Activated CD4-positive, CD25-positive, alpha-beta regulatory T cell treated with anti-CD3 and anti-CD28 coated beads, Interleukin-2, amount 50 U/mL, for 72 hours (primary cell): ENCODE measurements around the gene ANGEL1.

Source experiments
- DNase-seq: peaks from one replicate; pipeline ENCODE4 v3.0.0; 2021

ANGEL1 gene

DNA sequence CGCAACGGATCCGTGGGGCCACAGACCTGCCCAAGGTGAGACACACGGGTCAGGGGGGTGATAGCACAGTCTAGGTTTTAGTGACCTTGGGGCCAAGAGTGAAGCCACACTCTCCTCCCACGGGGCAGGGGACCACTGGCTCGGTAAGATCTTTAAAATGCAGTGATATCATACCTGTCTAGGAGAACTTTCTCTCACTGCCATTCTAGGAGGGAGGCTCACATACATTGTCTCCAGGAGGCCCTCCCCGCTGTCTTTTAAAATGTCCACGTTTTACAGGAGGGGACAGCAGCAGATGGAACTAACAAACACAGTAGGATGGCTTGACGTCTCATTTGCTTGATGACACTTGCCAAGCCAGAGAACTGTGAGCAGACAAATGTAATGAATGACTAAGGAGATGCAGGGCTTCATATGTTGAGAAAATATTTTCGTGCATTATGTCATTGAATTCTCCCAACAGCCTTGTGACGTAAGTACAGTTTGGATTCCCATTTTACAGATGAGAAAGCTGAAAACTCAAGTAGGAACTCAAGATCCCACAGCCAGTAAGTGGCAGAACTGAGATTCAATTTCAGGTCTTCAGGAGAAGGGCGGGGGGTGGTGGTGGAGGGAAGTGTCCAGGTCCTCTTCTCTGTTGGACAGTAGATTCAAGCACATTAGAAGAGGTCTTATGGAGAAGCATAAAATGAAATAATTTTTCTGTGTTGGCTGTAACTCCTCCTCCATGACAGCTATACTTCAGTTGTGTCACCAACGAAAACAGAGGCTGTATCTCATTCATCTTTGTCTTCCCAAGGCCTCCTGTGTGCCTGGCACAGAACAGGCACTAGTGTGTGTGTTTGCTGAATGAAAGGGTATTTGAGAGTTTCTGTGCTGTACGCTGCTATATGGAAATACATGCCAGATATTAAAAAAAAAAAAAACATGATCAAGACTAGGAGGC is 49.3 kb downstream of the ANGEL1 start:
- DNase-seq: no peak

DNA sequence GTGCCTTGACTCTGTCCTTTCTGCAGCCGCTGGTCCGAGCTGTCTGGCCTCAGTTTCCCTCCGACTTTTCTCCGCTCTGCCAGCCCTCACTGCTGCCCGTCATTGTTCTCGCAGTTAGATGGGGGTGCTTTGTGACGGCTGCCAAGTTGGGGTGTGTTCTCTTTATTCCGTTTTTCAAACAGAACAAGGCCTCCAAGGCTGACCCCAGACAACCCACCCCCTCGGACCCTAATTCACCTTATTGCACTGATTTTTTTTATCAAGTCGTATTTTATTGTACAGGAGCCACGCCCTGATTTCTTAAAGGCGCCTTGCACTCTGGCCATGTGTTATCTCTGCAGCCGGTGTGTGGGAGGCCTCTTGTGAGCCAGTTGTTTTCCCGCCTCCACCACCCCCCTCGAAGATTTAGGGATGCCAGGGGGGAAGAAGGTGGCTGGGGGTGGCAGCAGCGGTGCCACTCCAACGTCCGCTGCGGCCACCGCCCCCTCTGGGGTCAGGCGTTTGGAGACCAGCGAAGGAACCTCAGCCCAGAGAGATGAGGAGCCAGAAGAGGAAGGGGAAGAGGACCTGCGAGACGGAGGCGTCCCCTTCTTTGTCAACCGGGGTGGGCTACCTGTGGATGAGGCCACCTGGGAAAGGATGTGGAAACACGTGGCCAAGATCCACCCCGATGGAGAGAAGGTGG is 50.1 kb downstream of the ANGEL1 start:
- DNase-seq: no peak

DNA sequence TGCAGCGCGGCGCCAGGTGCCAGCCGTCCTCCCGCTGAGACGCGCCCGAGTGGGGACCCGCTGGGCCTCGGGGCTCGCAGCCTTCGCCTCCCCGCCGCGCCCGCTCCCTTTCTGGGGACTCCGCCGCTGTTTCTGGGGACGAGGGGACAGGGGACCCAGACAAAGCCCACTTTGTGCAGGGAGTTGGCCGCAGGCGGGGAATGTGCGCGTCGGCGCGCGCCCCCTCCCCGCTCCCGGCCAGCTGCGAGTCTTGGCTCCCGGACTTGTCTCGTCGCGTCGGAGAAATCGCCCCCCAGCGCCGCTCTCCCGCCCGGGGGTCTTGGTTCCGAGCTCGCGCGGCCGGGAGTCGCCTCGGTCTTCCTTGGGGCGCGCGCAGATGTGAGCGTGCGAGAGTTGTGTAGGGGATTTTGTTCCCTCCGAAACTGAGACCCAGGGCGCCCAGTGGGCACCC is 50.7 kb downstream of the ANGEL1 start:
- DNase-seq: no peak

DNA sequence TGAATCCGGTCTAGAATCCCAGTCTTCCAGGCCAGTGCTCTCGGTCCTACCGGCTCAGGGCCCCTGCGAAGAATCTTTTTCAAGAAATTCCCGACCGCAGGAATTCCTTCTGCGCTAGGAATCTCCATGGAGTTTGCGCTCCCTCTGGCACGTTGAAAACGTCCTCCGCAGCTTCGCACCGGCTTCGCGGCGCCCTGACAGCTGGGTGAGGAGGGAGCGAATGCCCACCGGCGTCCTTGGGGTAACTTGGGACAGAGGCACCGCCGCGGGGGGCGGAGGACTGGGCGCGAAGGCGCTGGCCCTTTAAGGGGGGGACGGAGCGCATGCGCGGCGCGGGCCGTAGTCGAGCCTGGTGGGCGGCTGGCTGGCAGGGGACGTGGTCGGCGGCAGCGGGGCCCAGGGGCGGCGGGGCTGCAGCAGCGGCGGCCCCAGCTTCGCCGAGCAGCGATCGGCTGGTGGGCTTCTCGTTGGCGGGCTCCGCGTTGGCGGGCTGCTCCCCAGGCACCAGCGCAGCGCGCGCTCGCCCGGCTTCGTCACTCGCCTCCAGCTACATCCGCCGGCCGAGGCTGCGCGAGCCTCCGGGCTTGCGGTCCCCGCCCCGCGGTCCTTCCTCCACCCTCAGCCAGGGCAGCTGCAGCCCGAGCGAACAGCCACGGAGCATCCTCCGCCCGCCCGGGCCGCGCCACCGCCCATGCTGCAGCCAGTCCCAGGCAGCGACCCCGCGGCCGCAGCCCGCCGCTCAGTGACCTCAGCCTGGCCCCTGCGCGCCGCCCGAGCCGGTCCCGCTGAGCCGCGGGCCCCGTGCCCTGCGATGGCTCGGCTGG is 51.3 kb downstream of the ANGEL1 start, which contains the start of gene VASH1:
TSS of gene VASH1 (plus strand) at position 333 of the 824 bp plus-strand sequence. CDS start 1,354 bp downstream, outside the sequence.
- DNase-seq: peak; percentile 72

DNA sequence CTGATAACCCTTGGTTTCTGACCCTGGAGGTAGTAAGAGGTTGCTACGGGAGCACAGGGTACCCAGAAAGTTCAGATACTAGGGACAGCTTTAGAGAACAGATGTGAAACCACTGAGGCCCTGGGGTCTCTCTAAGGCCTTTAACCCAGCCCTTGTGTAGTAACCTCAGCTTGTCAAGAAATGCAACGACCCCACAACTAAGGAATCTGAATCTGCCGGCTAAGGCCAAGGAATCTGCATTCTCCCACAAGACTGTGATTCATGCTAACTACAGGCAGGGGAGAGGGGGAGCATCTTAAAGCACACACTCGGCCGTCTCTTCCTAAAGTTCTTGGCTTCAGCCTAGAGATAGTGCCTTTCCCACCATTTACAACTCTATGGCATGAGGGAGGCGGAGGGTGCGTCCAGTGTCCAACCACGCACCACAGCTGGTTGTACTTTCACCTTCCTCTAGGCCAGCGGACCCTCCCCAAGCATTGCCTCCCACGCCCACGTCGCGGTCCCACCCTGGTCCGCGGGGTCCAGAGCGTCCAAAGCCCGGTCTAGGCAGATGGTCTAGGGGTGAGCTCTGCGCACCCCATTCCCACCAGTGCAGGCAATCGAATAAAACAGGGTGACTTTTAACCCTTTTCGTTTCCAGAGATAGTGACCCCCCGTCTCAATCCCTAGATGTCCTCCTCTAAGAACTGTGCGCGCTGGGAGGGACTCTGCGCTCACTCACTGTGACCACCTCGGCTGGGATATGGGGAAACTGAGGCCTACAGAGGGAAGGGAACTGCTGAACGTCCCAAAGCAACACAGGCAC is 52.1 kb downstream of the ANGEL1 start:
- DNase-seq: no peak

DNA sequence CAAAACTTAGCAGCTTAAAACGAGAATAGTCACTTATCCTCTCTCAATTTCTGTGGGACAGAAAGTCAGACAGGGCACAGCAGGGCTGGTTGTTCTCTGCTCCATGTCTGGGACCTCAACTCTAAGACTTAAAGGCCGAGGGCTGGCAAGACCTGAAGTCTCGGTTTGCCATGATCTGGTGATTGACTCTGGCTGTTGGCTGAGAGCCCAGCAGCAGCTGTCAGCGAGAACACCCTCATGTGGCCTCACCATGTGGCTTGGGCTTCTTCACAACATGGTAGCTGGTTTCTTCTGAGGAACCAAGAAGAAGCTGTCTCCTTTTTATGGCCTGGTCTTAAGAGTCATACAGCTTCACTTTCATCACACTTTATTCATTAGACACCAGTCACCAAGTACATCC is 53.1 kb downstream of the ANGEL1 start:
- no peak for DNase-seq

DNA sequence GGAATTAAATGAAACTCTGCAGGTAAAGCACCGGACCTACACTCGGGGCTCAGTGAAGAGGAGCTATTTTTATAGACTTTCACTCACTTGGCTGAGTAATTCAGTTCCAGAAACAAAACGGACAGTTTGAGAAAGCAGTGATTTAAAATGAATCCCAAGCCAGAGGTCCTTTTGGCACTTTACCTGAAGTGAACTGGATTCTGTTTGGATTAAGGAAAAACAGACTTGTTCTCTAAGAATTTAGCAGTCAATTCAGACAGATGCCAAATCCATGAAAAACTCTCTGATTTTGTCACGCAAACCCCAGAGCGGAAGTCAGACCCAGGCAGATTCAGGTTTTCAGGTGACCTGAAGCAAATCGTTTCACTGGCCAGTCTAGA is 56.3 kb downstream of the ANGEL1 start:
- no peak for DNase-seq

DNA sequence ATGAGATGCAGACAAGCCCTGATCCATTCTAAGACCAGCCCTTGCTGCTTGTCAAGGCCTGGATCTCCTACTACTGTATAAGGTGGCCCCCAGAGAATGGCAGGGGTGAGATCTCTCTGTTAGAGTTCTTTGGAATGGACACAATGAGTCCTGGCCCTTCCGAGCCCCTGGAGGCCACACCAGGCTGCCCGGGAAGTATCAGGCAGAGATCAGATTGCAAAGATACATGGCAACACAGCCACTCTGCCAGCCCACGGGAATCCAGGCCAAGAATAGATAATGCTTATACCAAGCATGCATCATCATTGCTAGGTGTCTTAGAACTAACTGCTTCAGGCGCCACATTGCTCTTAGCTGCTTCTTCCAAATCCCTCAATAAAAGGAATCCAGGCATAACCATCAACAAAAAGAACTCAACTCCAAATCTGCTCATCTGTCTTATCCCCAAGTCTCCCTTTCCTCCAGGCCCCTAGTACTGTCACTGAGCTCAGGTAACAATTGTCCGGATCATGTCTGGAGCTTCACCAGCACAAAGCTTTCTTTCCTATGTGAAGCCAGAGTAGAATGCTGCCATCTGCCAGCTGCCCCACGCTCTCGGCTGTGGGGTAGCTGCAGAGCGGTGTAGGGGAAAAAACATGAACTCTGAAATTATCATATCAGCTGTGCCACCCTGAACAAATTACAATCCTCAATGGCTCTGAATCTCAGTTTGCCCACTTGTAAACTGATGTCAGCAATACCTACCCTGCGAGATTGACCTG is 56.9 kb downstream of the ANGEL1 start:
- no peak for DNase-seq

DNA sequence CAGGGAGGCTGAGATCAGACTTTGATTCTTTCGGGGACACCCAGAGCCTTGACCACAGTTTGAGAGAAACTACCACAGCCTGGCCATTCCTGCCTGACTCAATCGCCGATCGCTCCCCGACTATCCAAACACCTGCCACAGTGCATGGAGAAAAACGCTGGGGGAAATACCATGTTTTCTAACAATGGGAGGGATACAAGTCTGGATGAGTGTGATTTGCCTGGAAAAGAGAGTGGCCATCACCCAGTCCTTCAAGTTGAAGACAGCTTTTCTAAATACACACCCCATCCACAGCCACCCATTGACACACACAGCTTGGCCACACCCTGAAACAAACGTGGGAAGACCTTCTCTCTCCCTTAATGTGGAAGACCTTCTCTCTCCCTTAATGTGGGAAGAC is 58.1 kb downstream of the ANGEL1 start:
- DNase-seq: no peak

DNA sequence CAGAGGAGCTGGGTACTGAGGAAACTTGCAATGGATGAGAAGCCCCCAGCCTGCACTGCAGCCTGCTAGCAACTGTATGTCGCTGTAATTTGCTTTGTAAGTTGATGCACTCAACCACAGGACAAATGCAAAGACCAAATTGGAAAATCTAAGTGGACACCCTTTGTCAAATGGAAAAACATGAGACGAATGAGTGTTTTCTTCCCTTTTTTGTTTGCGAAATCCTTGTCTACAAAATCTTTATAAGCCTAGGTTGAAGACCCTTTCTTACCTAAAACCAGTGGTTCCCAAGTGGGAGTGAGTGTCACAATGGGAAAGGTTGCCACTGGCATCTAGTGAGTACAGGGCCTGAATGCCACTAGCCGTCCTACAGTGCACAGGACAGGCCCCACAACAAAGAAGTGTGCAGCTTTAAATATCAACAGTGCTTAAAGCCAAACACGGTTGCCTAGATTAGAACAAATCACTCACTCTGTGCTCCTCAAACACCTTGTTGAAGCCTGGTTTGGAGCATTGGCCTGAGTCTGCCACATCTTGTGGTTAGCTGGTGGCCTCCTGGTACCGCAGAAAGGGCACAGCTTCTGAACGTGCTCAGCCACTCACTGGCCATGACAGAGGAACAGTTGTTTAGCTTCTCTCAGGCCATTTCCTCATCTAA is 59.0 kb downstream of the ANGEL1 start:
- no peak for DNase-seq

DNA sequence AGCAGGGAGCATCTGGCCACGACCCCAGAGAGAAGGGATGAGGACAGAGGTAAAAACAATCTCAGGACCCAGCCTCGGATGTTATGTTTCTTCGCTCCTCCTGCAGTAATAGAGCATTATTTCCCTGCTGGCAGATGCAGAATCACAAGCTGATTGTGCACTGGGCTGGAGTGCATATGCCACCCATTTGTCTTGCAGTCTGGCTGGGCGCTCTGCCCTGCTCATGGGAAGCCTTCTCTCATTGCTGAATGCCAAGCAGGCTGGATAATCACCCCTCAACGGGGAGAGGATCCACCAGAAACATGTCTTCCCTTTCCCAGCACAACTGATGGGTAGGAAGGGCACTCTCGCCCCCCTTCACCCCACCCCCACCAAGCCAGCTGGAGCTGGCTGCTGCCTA is 59.9 kb downstream of the ANGEL1 start:
- DNase-seq: no peak

DNA sequence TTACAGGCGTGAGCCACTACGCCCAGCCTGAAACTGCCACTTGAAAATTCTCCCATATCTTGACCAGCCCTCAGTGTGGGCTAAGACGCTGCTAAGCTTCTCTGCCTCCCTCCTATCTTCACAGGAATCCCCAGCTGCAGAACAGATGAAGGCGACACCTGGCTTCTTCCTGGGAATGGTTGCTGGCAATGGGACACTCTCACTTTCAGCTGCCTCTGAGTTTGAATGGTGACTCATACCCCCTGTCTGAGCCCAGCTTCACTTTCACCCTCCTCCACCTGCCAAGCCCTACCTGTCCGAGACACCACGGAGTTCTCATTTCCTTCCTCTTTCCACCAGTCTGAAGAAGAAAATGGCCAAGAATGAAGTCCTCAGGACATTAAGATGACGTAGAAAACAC is 69.7 kb downstream of the ANGEL1 start:
- DNase-seq: no peak

DNA sequence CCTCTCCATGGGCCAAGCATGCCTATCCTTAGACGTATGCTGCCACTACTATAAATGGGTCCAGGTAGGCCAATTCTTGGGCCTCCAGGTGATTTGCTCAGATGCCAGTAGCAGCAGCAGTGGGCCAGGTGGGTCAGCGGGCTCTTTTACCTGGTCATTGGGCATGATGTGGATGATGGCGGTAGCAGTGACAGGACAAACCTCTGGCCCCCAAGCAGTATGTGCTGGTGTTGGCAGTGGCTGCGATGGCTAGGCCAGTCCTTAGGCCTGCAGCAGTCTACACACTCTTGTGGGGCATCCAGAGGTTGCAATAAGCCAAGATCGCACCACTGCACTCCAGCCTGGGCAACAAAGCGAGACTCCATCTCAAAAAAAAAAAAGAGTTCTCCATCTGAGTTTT is 70.5 kb downstream of the ANGEL1 start:
- DNase-seq: no peak

DNA sequence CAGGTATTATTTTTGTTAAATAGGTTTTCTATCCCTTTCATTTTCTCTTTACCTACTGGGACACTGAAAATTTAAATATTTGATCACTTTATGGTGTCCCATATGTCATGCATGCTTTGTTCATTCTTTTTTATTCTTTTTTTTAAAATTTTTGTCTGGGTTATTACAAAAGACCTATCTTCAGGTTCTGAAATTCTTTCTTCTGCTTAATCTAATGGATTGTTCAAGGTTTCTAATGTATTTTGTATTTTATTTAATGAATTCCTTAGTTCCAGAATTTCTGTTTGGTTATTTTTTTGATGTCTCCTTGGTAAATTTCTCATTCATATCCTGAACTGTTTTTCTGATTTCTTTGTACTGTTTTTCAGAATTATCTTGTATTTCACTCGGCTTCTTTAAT is 71.6 kb downstream of the ANGEL1 start:
- DNase-seq: no peak
